Thyroid gland (tissue), 4 donors: Measurements from ENCODE around the gene RECQL.

ENCODE experiments used
- POLR2A ChIP-seq, 2 donors: fragments of 450-650 bp; IDR thresholded peaks; one replicate each; pipeline ENCODE4 v1.6.1; 2017; ENCODE audit warnings: antibody characterized with exemption in 2 of 2, mild to moderate bottlenecking in 2 of 2, moderate library complexity in 1 of 2
- TF ChIP-seq, protein P1 (sequence below), 6 experiments: fragments of 200-600 bp in 3 of 6; fragments of 450-650 bp in 3 of 6; sonication (generic) in 3 of 6; IDR thresholded peaks; one replicate each; pipeline ENCODE4 v1.5.1; 2016 to 2019; ENCODE audit warnings: antibody characterized with exemption in 6 of 6, mild to moderate bottlenecking in 2 of 6, inconsistent platforms in 1 of 6, moderate library complexity in 1 of 6

DNA sequence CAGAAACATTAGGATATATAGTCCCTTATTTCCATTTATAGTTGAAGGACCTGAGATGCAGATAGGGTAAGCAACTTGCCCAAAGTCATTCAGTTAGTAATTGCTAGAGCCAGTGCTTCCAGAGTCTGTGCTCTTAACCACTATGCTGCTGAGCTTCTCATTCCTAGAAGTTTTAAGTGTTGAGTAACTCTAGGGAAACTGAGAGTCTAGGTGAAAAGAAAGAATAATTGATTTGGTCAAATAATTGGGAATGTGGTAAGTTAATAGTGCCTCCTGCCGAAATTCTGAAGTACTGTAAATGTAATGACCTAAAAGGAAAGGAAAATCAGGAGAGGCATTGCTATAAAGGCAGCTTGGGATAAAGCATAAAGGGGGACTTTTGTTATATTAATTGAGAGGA lies 49.9 kb downstream of the RECQL start:
- TF ChIP-seq, protein P1, sequence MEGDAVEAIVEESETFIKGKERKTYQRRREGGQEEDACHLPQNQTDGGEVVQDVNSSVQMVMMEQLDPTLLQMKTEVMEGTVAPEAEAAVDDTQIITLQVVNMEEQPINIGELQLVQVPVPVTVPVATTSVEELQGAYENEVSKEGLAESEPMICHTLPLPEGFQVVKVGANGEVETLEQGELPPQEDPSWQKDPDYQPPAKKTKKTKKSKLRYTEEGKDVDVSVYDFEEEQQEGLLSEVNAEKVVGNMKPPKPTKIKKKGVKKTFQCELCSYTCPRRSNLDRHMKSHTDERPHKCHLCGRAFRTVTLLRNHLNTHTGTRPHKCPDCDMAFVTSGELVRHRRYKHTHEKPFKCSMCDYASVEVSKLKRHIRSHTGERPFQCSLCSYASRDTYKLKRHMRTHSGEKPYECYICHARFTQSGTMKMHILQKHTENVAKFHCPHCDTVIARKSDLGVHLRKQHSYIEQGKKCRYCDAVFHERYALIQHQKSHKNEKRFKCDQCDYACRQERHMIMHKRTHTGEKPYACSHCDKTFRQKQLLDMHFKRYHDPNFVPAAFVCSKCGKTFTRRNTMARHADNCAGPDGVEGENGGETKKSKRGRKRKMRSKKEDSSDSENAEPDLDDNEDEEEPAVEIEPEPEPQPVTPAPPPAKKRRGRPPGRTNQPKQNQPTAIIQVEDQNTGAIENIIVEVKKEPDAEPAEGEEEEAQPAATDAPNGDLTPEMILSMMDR (IDR thresholded peaks at IDR 0.05), result no peak
- no peak for TF ChIP-seq POLR2A (IDR thresholded peaks at IDR 0.05)
